HG03175 (cell line): Measurements from ENCODE around the gene ZNF474.

Experiments used
- ATAC-seq: cut with Tn5 transposase; IDR thresholded peaks from one replicate; pipeline ENCODE4 v1.9.1; 2021; ENCODE audit warnings: mild to moderate bottlenecking, moderate library complexity; ENCODE audit not compliant: unreplicated experiment

ZNF474 gene

GRCh38 chr5:122114501-122114900, 14.8 kb upstream of the ZNF474 start:
- ATAC-seq = no peak

DNA sequence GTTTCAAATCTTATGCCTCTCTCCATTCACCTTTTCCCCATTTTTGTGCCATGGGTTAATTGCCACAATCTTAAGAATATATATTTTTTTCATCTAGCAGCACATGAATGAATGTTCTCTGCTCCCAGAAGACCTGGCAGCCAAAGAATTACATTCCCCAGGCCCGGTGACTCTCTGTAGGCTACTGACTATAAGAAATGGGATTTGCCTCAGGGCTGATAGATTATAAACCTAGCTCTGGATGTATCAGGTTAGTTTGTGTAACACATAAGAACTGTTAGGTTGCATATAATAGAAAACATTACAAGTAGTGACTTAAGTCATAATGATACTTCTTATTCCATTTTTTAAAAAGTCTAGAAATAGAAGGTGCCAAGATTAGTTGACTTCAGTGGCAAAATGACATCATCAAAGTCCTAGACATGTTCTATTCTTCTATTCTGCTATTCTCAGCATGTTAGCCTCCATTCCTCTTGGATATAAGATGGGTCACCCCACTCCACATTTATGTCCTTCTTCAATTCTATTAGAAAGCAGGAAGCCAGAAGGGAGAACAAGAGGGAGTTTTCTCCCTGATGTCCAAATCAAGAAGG, 10.9 kb upstream of the ZNF474 start:
- ATAC-seq = no peak

- ATAC-seq = no peak
These were observed 10.1 kb upstream of the ZNF474 start for GRCh38 chr5:122119205-122119604.

DNA sequence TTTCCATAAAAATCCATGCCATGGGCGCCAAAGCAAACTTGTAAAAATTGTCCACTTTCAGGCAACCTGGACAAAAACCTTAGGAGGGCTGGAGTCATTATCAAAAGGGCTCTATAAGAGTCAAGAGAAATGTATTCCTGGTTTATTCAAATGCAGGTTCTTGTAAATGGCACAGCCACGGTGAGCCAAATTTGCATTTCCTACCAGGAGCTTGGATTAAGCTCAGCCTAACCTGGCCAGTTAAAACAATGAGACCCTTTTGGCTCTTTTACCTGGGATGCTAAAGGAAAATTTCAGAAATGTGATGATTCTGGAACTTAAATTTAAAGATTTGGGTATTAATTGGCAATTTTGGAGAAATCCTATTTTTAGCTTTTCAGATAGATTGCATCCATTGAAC, 8.9 kb upstream of the ZNF474 start:
- ATAC-seq = no peak

- ATAC-seq = no peak
These were observed 8.4 kb upstream of the ZNF474 start for GRCh38 chr5:122120957-122121356.

GRCh38 chr5:122121479-122122465, 7.6 kb upstream of the ZNF474 start:
- ATAC-seq = no peak

- no peak for ATAC-seq
These were observed 4.6 kb upstream of the ZNF474 start for GRCh38 chr5:122124766-122125165.

GRCh38 chr5:122126177-122126755, 3.1 kb upstream of the ZNF474 start:
- ATAC-seq = no peak

DNA sequence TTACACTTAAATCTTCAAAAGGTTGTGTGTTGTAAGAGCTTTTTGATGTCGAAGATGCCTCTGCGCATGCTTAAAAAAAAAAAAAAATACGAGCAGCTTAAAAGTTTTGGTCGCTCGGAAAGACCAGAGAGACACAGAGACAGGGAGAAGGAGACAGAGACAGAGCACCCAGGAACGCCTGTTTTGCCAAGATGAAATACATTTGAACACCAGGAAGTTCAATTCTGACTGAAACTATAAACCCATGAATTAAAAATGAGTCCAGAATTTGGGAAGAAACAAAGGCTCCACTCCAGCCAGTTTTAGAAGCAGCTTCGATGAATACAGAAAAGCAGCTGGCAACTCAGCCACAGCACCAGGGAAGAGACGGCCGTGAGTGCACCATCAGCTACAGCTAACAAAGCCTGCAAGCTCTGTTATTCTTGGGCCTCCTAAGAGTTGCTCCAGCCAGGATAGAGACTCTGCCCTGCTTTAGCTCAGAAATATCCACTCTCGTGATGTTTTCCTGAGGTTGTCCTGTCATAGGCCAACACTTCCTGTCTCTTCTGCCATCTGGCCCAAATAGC, 2.5 kb upstream of the ZNF474 start:
- no peak for ATAC-seq

DNA sequence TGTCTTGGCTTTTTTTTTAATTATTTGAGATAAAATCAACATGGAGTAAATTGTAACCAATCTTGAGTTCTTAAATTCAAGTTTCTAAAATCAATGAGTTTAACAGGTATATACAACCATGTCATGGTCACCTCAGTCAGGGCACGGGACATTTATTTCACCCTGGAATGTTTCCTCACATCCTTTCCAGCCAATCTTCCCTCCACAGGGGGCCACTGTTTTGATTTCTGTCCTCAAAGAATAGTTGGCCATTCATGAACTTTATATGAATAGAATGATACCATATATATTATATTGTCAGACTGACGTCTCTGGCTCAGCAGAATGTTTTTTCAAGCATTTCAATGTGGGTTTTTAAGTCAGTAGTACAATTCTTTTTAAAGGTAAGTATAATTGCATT, 806 bp downstream of the ZNF474 start:
- no peak for ATAC-seq

- ATAC-seq = no peak
These were observed 8.4 kb downstream of the ZNF474 start for GRCh38 chr5:122137702-122138101.

DNA sequence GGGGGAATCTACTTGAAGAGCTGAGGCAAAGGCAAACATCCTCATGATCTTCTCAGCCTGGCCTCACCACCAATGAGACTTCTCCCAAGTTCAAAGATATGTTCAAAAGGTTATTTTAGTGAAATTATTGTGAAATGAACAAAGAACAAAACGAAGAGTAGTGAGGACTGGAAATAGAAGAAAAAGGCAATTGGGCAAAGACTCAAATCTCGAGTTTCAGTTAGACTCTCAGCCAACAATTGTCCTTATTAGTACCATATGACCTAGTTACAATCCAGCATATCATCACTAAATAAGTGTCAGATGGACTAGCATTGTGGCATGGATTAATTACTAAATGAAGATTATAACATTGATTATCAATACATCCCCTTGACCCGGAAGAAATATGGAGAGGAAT, 9.0 kb downstream of the ZNF474 start:
- no peak for ATAC-seq

- no peak for ATAC-seq
These were observed 11.6 kb downstream of the ZNF474 start for GRCh38 chr5:122140900-122141299.

- ATAC-seq = no peak
These were observed 12.4 kb downstream of the ZNF474 start for GRCh38 chr5:122141751-122142150.

DNA sequence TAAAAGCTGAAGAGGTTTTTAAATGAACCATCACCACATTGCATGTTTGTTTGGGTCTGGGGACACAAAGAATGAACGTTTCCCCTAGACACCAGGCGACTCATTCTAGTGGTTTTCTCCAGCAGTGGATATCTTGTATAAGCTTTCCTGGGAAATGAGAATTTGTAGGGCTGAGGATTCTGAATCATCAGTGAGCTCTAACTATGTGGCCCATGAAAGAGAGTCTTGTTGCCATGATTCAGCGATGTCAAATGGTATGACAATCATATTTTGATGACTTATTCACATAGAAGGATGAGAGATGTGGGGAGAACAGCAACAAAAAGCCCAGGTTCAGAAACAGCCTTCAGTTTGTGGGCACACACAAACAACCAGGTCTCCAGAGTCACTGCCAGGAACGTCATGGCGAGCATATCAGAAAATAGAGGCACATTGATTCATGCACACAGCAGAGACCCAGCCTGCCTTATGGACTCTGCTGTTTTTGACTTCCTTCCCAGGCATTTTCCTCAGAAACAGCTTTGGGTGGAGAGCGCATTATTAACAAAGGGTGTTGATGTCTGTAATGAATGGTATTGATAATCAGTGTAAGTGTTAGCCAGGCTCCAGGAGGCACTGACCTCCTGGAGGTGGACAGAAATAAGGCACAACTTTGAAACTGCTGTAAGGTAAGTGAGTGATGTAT, 13.3 kb downstream of the ZNF474 start:
- ATAC-seq = no peak

GRCh38 chr5:122144236-122144635, 14.9 kb downstream of the ZNF474 start:
- no peak for ATAC-seq

DNA sequence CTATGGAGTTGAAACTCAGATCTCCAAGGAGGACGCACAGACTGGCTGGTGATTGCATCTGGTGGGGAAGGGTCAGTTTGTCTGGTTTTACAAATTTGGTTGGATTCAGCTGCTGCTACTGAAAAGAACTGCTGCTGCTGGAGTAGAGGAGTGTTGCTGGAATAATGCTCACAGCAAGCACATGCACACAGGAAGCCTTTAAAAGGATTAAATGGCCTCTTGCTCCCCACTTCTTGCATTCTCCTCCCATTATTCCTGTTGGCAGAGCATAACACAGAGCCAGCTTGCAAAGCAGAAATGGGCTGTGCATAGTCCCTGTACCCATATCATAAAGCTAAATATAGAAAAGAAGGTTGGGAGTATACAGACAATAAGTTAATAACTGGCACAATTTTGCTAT, 16.6 kb downstream of the ZNF474 start:
- ATAC-seq = no peak

DNA sequence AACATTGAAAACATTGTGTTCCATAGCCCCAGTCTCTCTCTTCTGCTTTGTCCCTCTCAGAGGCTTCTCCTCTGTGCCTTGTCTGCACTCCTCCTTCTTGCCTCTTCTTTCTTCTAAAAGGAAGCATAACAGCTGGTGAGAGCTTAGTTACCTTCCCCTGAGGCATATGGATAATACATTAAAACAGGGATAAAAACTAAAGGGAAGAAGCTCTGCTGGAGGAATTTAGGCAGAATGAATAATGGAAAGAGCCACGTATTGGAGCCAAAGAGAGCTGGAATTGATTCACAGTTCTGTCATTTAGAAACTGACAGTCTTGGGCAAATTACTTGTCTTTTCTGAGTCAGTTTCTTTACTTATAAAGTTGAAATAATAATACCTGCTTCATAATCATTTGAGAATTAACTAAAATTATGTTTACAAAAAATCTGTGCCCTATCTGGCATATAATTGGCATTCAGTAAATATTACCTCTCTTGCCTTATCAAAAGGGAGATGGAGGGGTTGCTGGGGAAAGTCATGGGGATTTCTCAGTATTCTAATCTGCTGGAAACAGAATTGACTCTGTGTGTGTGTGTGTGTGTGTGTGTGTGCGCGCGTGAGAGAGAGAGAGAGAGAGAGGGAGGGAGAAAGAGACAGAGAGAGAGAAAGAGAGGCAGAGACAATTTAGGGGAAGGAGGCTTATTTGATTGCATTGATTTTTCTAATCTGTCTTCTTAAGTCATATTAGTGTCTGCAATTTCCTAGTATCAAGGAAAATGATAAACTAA, 20.2 kb downstream of the ZNF474 start:
- no peak for ATAC-seq

- ATAC-seq = no peak
These were observed 20.9 kb downstream of the ZNF474 start for GRCh38 chr5:122150215-122150614.

GRCh38 chr5:122151640-122152039, 22.3 kb downstream of the ZNF474 start:
- ATAC-seq = no peak
